Esophagus (tissue), 2 donors: ENCODE data around the gene AATK. TPM values are rescaled to one million over a fixed set of nuclear protein-coding genes. Genes with fewer than 3 reads are reported as not detected.
"Not testable (repeated sequence)": the region's sequence is repeated elsewhere in the genome, so short reads cannot be mapped to it uniquely, and the experiment has no call there.

Experiments
- H3K27ac ChIP-seq, 2 donors: one replicate each; pipeline ENCODE4 v1.5.1; 2013; ENCODE audit warnings: low read depth in 2 of 2, mild to moderate bottlenecking in 2 of 2, inconsistent platforms in 1 of 2, low read length in 1 of 2, moderate library complexity in 1 of 2
- H3K27me3 ChIP-seq, 2 donors: one replicate each; pipeline ENCODE4 v1.6.1; 2013; ENCODE audit warnings: low read length in 2 of 2, control low read depth in 1 of 2, mild to moderate bottlenecking in 1 of 2; ENCODE audit not compliant: insufficient read depth in 2 of 2, control insufficient read depth in 1 of 2
- H3K36me3 ChIP-seq, 2 donors: one replicate each; pipeline ENCODE4 v1.6.1; 2013; ENCODE audit warnings: low read length in 1 of 2; ENCODE audit not compliant: control insufficient read depth in 2 of 2, insufficient read depth in 2 of 2
- H3K4me1 ChIP-seq, 2 donors: one replicate each; pipeline ENCODE4 v1.6.1; 2013; ENCODE audit warnings: low read length in 1 of 2; ENCODE audit not compliant: control insufficient read depth in 2 of 2, insufficient read depth in 2 of 2
- H3K4me3 ChIP-seq, 2 donors: one replicate each; pipeline ENCODE4 v1.5.1; 2013; ENCODE audit warnings: low read length in 2 of 2, mild to moderate bottlenecking in 2 of 2, low read depth in 1 of 2, moderate library complexity in 1 of 2
- H3K9me3 ChIP-seq, 2 donors: one replicate each; pipeline ENCODE4 v1.6.1; 2013; ENCODE audit warnings: mild to moderate bottlenecking in 2 of 2, low read depth in 1 of 2, low read length in 1 of 2, moderate library complexity in 1 of 2; ENCODE audit not compliant: control insufficient read depth in 2 of 2, insufficient read depth in 1 of 2
- WGBS, 2 donors: extraction: QIAGEN DNeasy Blood & Tissue Kit; methylation state at CpG; one replicate each; pipeline ENCODE4 v1.1.7; 2013; 5-methylcytosine and 5-hydroxymethylcytosine counted together
- polyA plus RNA-seq, 2 donors: library from polyadenylated mRNA; stranded (reverse); fragments of 200-250 nt; gene quantifications; one replicate each; pipeline ENCODE4 v1.2.3, GENCODE V29; 2013
- donor health status: healthy with polysubstance abuse.
- donor health status: Bipolar disorder and iron deficiency.

Gene AATK
- polyA plus RNA-seq, 2 donors = 1.1 to 1.2 TPM

DNA sequence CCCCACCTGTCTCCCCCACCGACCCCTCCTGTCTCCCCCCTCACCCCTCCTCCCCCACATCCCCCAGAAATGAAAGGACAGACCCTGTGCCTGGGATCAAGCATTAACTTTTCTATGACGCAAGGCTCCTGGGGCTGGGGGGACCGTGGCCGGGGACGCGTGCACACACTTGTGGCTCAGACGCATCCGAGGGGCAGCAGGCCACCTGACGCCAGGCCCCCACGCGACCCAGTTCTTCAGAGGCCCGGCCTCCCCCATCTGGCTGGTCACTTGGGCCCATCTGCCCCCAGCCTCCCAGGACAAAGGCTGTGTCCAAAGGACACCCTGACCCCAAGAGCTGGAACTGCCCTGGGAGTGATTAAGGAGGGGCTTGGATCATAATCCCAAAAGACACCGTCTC, 14.7 kb downstream of the AATK start:
- Histone ChIP-seq H3K36me3 (no peaks in the 10 kb centered on the region), H3K4me3 (no peak overlapping the region), H3K9me3 (no peaks in the 10 kb centered on the region), H3K27me3 (no peaks in the 10 kb centered on the region), H3K27ac (no peak overlapping the region), H3K4me1 (no peaks in the 10 kb centered on the region)
- 73 to 81% methylated on average over 12 to 13 of the region's 13 CpGs for WGBS, 2 donors

DNA sequence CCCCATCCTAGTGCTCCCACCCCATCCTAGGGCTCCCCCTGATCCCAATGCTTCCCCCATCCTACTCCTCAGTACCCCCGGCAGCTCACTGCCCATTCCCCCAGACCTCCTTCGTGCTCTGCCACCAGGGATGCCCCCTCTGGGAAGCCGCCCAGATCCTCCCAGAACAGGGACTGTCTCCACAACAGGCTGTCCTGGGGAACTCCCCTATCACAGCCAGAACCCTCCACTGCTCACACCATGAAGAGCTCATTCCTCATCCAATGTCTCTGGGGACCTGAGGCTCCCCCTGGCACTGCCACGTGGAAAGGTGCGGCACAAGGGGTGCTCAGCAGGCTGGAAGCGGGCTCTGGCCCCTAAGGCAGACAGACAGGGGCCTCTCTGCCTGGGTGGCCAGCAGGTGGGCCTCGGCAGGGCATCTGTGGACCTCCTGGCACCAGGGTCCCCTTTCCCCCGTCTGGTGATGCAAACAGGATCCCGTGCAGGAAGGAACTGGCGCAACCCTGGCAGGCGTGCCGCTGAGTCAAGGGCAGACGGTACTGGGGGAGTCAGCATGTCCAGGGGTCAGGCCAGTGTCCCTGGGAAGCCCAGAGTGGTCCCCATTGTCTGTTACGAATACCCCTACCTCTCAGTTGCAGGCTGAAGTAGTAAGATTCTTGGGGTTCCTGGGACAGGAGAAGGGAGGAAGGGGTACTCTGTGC, 15.5 kb downstream of the AATK start:
- H3K9me3 ChIP-seq = no peaks in the 10 kb centered on the region
- no peak overlapping the region for H3K4me3 ChIP-seq
- no peak overlapping the region for H3K27ac ChIP-seq
- 62 to 74% methylated on average over 14 of the region's 14 CpGs for WGBS, 2 donors
- no peaks in the 10 kb centered on the region for H3K36me3 ChIP-seq
- H3K4me1 ChIP-seq = no peaks in the 10 kb centered on the region
- H3K27me3 ChIP-seq = no peaks in the 10 kb centered on the region

DNA sequence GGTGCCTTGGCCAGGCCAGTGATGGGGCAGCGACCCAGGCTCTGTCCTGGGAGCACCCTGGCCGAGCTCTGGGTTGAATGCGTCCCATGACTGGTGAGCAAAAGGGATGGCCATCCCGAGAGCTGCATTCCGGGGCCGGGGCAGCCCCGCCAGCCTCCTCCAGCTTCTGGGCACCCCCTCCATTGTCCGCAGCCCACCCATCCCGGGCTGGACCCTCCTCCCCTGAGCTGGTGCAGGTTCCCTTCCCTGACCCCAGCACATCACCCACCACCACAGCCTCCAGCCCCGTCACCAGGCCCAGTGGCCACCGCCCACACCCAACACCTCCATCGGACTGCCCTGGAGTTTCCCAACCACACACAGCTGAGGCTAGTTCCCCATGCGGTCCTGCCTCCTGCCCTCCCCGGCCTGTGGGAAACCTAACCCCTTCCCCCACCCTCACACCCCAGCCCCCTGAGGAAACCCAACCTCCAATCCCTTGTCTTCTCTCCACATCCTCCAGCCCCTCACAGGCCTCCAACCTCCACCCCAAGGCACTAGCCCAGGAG, 17.0 kb downstream of the AATK start:
- 73 to 75% methylated on average over 14 of the region's 14 CpGs for WGBS, 2 donors
- Histone ChIP-seq H3K36me3 (no peaks in the 10 kb centered on the region), H3K4me1 (no peaks in the 10 kb centered on the region), H3K9me3 (no peaks in the 10 kb centered on the region), H3K27me3 (no peaks in the 10 kb centered on the region), H3K4me3 (no peak overlapping the region), H3K27ac (no peak overlapping the region)

DNA sequence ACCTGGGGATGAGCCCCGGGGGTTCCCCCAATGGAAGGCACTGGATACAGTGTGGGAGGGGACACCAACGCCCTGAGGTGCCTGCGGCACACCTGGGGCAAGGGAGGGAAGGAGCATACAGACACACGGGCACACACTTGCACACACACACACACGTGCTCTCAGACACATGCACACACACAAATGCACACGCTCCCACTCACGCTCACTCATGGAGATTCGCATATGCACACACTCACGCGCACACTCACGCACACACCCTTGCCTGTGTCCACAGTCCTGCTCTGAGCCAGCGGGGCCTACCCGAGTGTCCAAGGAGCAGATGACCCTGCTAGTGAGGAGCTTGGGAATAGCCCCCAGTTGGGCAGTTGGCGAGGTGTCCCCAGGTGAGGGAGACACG, 17.4 kb downstream of the AATK start:
- WGBS, 2 donors = 86% methylated on average over 15 of the region's 15 CpGs
- no peak overlapping the region for H3K27ac ChIP-seq
- H3K4me3 ChIP-seq = no peak overlapping the region
- H3K36me3 ChIP-seq = no peaks in the 10 kb centered on the region
- H3K9me3 ChIP-seq = no peaks in the 10 kb centered on the region
- H3K4me1 ChIP-seq = no peaks in the 10 kb centered on the region
- no peaks in the 10 kb centered on the region for H3K27me3 ChIP-seq

DNA sequence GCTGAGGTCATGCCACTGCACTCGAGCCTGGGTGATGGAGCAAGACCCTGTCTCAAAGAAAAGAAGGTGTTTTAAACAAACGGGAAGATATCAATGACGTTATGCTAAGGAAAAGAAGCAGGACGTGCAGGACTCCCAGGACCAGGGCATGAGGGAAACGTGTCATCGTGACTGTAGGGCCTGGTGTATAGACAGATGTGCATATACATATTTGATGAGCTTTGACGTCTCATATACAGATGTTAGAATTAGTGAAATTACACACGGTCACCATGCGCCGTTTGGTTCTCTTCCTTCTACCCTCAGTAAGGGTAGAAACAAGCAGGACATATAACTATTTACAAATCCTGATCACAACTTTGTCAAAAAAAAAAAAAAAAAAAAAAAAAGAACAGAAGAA, 18.3 kb downstream of the AATK start:
- Histone ChIP-seq H3K27ac (no peak overlapping the region), H3K36me3 (no peaks in the 10 kb centered on the region), H3K4me3 (no peak overlapping the region), H3K27me3 (no peaks in the 10 kb centered on the region), H3K9me3 (no peaks in the 10 kb centered on the region), H3K4me1 (peaks cover 0 to 3% of the 10 kb centered on the region in 2 donors)
- 70 to 75% methylated on average over 10 of the region's 10 CpGs for WGBS, 2 donors

DNA sequence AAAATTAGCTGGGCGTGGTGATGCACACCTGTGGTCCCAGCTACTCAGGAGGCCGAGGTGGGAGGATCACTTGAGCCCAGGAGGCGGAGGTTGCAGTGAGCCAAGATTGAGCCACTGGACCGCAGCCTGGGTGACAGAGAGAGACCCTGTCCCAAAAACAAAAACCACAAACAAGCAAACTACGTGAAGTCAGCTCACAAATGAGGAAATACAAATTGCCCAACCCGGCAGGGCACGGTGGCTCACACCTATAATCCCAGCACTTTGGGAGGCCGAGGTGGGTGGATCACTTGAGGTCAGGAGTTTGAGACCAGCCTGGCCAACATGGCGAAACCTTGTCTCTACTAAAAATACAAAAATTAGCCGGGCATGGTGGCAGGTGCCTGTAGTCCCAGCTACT, 19.8 kb downstream of the AATK start:
- WGBS, 2 donors = 80 to 84% methylated on average over 10 of the region's 10 CpGs
- not testable (repeated sequence) for H3K27ac ChIP-seq, H3K36me3 ChIP-seq, H3K9me3 ChIP-seq, H3K4me1 ChIP-seq, H3K27me3 ChIP-seq, H3K4me3 ChIP-seq

DNA sequence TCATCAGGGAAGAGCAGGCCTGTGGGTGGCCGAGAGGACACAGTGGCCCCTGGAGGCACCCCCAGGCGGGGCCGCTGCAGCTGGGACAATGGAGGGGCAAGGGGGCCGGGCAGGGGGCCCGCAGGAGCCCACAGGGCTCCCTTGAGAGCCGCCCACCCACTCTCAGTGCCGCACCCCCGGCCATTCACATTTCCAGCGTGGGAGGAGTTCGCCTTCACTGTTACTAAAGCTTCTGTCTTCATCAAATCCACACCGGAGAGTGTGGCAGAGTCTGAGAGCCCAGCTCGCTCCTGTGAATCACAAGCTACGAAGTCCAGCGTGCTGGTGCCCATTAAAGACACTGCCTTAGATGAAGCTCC, 21.6 kb downstream of the AATK start:
- Histone ChIP-seq H3K27me3 (no peaks in the 10 kb centered on the region), H3K27ac (no peak overlapping the region), H3K36me3 (no peaks in the 10 kb centered on the region), H3K4me1 (peaks cover 0 to 3% of the 10 kb centered on the region in 2 donors), H3K9me3 (no peaks in the 10 kb centered on the region), H3K4me3 (no peak overlapping the region)
- 85 to 89% methylated on average over 14 of the region's 14 CpGs for whole genome bisulfite sequencing, 2 donors

DNA sequence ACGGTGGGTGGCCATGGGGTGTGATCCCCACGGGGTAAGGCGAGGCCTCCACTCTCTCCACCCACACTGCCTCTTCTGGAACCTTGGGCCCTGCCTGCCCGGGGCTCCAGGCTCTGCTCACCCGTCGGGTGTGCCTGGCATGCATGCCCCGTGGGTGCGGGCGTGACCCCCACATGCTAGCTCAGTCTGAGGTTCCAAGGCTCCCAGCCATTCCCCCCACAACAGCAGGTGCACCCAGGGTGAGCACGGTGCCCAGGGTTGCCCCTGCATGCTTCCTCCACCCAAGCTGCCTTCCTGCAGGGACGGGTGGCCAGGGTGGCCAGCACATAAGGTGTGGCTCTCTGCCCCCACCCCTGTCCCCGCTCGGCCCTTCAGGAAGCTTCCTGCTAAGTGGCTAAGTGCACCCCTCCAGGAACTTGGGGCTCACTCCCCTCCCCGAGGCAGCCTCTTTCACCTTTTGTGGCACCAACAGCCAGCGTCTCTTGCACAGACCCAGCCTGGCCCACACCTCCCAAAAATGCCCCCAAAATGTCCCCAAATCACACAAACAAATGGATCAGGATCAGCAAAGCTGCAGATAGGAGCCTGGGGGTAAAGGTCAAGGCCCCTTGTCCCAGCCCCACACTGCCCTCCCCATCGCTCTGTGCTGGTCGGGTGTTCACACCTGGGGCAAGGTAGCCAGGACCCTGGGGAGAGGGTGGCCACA, 22.2 kb downstream of the AATK start:
- Histone ChIP-seq H3K9me3 (no peaks in the 10 kb centered on the region), H3K27ac (no peak overlapping the region), H3K36me3 (no peaks in the 10 kb centered on the region), H3K27me3 (no peaks in the 10 kb centered on the region), H3K4me1 (peaks cover 0 to 3% of the 10 kb centered on the region in 2 donors), H3K4me3 (no peak overlapping the region)
- WGBS, 2 donors = 70 to 71% methylated on average over 16 to 17 of the region's 17 CpGs

DNA sequence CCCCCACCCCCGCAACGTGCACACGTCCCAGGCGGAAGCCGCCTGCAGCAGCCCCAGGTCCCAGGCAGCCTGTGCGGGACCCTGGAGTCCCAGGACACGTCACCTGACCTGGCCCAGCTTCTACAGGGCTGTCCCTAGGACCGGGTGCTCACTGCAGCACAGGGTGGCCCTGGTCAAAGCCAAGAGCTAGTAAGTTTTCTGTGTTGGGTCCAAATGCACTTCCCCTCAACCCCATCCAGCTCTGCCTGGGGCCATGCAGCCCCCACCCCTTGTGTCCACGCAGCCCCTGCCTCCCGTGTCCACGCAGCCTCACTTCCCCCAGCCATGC, 22.9 kb downstream of the AATK start:
- no peak overlapping the region for H3K4me3 ChIP-seq
- H3K27me3 ChIP-seq = no peaks in the 10 kb centered on the region
- H3K4me1 ChIP-seq = peaks cover 0 to 7% of the 10 kb centered on the region in 2 donors
- WGBS, 2 donors = 62 to 68% methylated on average over 7 to 11 of the region's 11 CpGs
- peaks cover 0 to 3% of the 10 kb centered on the region in 2 donors for H3K9me3 ChIP-seq
- no peaks in the 10 kb centered on the region for H3K36me3 ChIP-seq
- no peak overlapping the region for H3K27ac ChIP-seq
